ENCODE measurements around the gene EIF5B.

EIF5B gene

DNA sequence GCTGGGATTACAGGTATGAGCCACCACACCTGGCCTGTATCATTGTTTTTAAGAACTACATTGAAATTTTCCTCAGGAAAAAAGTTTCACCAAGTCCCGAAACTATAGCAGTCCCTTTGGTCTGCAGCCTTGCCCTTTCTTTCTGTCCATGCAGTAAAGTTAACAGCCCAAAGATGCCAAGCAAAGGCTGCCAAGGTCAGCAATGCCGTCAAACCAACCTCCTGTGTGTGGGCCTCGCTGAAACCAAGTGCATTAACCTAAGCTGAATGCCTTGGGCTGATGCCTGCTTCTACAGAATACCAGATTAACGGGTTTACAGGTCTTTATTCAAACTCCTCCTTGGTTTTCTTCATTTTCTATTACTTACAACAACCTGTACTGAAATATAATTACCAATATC is 73.1 kb downstream of the EIF5B start:
- TF ChIP-seq CTCF (conservative IDR thresholded peaks at IDR 0.05; ENCODE audit: low read length) (no peak), EZH2phosphoT487 (IDR thresholded peaks at IDR 0.05; ENCODE audit: borderline replicate concordance) (no peak)
- no peak overlapping the region for H3K4me3 ChIP-seq (ENCODE audit: low read length, poor library complexity, severe bottlenecking)
- no peak overlapping the region for H2AFZ ChIP-seq (ENCODE audit: low read length)
- H4K20me1 ChIP-seq (ENCODE audit: insufficient read depth, low read length, poor library complexity, severe bottlenecking) = no peaks in the 10 kb centered on the region
- no peaks in the 10 kb centered on the region for H3F3A ChIP-seq (ENCODE audit: low read depth)
- H3K9me3 ChIP-seq (ENCODE audit: insufficient read depth, low read depth, low read length) = no peaks in the 10 kb centered on the region
- no peak overlapping the region for H3K4me2 ChIP-seq (ENCODE audit: low read depth, low read length, poor library complexity, severe bottlenecking)
- peaks cover 73% of the 10 kb centered on the region; the same call in 1 of the 2 replicates for H3K36me3 ChIP-seq (ENCODE audit: insufficient read depth, low read length)
- no peaks in the 10 kb centered on the region for H3K27me3 ChIP-seq (ENCODE audit: insufficient read depth, low read length, poor library complexity, severe bottlenecking)
- H3K4me1 ChIP-seq (ENCODE audit: insufficient read depth, low read length, poor library complexity, severe bottlenecking) = no peaks in the 10 kb centered on the region
- no peaks in the 10 kb centered on the region for H3K9me2 ChIP-seq (replicated peaks; ENCODE audit: low read depth, low read length)
- H3K79me2 ChIP-seq (ENCODE audit: insufficient read depth, low read length) = no peaks in the 10 kb centered on the region
- H3K9ac ChIP-seq (ENCODE audit: low read depth, low read length, poor library complexity, severe bottlenecking) = no peak overlapping the region

DNA sequence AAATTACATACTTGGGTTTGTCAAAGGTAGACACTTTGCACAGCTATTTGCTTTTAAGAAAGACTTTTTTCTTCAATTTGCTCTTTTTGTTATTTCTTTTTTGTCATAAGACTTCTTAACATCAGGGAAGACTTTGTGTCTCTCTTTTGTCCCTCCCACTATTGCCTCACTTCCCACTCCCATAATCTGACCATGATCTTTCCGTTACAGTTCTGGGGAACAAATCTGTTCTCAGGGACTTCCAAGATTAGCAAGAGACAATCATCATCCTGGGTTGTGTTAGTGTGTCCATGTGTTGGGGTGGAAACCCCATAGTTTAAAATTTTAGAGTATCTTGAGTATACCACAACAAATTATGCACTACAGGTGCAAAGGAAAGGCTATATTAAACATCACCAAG is 77.4 kb downstream of the EIF5B start:
- peaks cover 87% of the 10 kb centered on the region for H3K36me3 ChIP-seq (ENCODE audit: insufficient read depth, low read length)

GRCh38 chr2:99417396-99417795 is 80.2 kb downstream of the EIF5B start:
- Histone ChIP-seq H3K79me2 (ENCODE audit: insufficient read depth, low read length) (no peaks in the 10 kb centered on the region), H4K20me1 (ENCODE audit: insufficient read depth, low read length, poor library complexity, severe bottlenecking) (no peaks in the 10 kb centered on the region), H3K27me3 (ENCODE audit: insufficient read depth, low read length, poor library complexity, severe bottlenecking) (no peaks in the 10 kb centered on the region), H3K9me2 (replicated peaks; ENCODE audit: low read depth, low read length) (no peaks in the 10 kb centered on the region), H3K36me3 (ENCODE audit: insufficient read depth, low read length) (peaks cover 89% of the 10 kb centered on the region), H3K4me3 (ENCODE audit: low read length, poor library complexity, severe bottlenecking) (no peak overlapping the region), H3K4me2 (ENCODE audit: low read depth, low read length, poor library complexity, severe bottlenecking) (no peak overlapping the region), H3F3A (ENCODE audit: low read depth) (no peaks in the 10 kb centered on the region), H3K4me1 (ENCODE audit: insufficient read depth, low read length, poor library complexity, severe bottlenecking) (no peaks in the 10 kb centered on the region), H2AFZ (ENCODE audit: low read length) (no peak overlapping the region), H3K9ac (ENCODE audit: low read depth, low read length, poor library complexity, severe bottlenecking) (no peak overlapping the region), H3K9me3 (ENCODE audit: insufficient read depth, low read depth, low read length) (no peaks in the 10 kb centered on the region)
- TF ChIP-seq EZH2phosphoT487 (IDR thresholded peaks at IDR 0.05; ENCODE audit: borderline replicate concordance) = no peak
- TF ChIP-seq CTCF (conservative IDR thresholded peaks at IDR 0.05; ENCODE audit: low read length) = no peak

More for the DNA sequence above, 77.4 kb downstream of the EIF5B start:
- Histone ChIP-seq H3K79me2 (ENCODE audit: insufficient read depth, low read length) (no peaks in the 10 kb centered on the region), H3K9me3 (ENCODE audit: insufficient read depth, low read depth, low read length) (no peaks in the 10 kb centered on the region), H3K27me3 (ENCODE audit: insufficient read depth, low read length, poor library complexity, severe bottlenecking) (no peaks in the 10 kb centered on the region), H3K9ac (ENCODE audit: low read depth, low read length, poor library complexity, severe bottlenecking) (no peak overlapping the region), H3F3A (ENCODE audit: low read depth) (no peaks in the 10 kb centered on the region), H3K4me2 (ENCODE audit: low read depth, low read length, poor library complexity, severe bottlenecking) (no peak overlapping the region), H3K9me2 (replicated peaks; ENCODE audit: low read depth, low read length) (no peaks in the 10 kb centered on the region), H4K20me1 (ENCODE audit: insufficient read depth, low read length, poor library complexity, severe bottlenecking) (no peaks in the 10 kb centered on the region), H3K4me3 (ENCODE audit: low read length, poor library complexity, severe bottlenecking) (no peak overlapping the region), H3K4me1 (ENCODE audit: insufficient read depth, low read length, poor library complexity, severe bottlenecking) (no peaks in the 10 kb centered on the region), H2AFZ (ENCODE audit: low read length) (no peak overlapping the region)
- TF ChIP-seq CTCF (conservative IDR thresholded peaks at IDR 0.05; ENCODE audit: low read length) = no peak
- no peak for TF ChIP-seq EZH2phosphoT487 (IDR thresholded peaks at IDR 0.05; ENCODE audit: borderline replicate concordance)
